HepG2 (cell line): ENCODE results near the gene LUM. TPM values are rescaled to one million over a fixed set of nuclear protein-coding genes. Genes with fewer than 3 reads are reported as not detected.

Experiments
- ATAC-seq: fragments of 200-7000 bp; cut with Tn5 transposase; 3 replicates; pipeline ENCODE4 v1.9.1; 2020; ENCODE audit warnings: mild to moderate bottlenecking, moderate library complexity
- BruUV-seq: library from RNA; stranded (reverse); fragments of 400-500 nt; replicated peaks from 2 replicates; lab custom pipeline; 2021; lab: Mats Ljungman, UMichigan
- CTCF ChIA-PET: fragments of 300-600 bp; formaldehyde crosslinking; extraction: SDS; loops from one replicate; lab custom pipeline; 2021; ENCODE audit warnings: low total read pairs, inconsistent platforms, low intra/inter-chr PET ratio; lab: Yijun Ruan, JAX
- POLR2A ChIA-PET: fragments of 350-600 bp; sonication (Branson Sonifier 250); formaldehyde crosslinking; loops from one replicate; lab custom pipeline; 2020; ENCODE audit warnings: antibody characterized with exemption, inconsistent platforms; lab: Yijun Ruan, JAX
- DNase-seq: peaks from one replicate; pipeline ENCODE4 v3.0.0-alpha.2; 2015; ENCODE audit warnings: low spot score
- FAIRE-seq: peaks from 3 replicates; lab custom pipeline; 2011; peaks lifted over from hg19 to GRCh38; lab: Jason Lieb, UNC
- H2AFZ ChIP-seq: one replicate; pipeline ENCODE4 v1.6.1; 2011; ENCODE audit warnings: low read length, inconsistent platforms
- H3K27ac ChIP-seq: fragments of 300-600 bp; 3 replicates; pipeline ENCODE4 v1.8.0; 2011; ENCODE audit warnings: mixed run types, mild to moderate bottlenecking, mixed read lengths, low read length, inconsistent platforms; ENCODE audit not compliant: insufficient read depth; ENCODE audit errors: extremely low read length
- H3K27me3 ChIP-seq, 2 experiments: fragments of 200-600 bp in 1 of 2; 2 replicates in 1 of 2; 3 replicates in 1 of 2; pipeline versions ENCODE4 v1.6.0 to v1.8.0; 2011; ENCODE audit warnings: low read length in 2 of 2, mild to moderate bottlenecking in 2 of 2, moderate library complexity in 2 of 2, inconsistent platforms in 1 of 2; ENCODE audit not compliant: insufficient read depth in 2 of 2, control insufficient read depth in 1 of 2
- H3K36me3 ChIP-seq, 2 experiments: fragments of 200-600 bp in 1 of 2; replicated peaks in 1 of 2; 2 replicates in 1 of 2; 3 replicates in 1 of 2; pipeline versions ENCODE4 v1.5.1 to v1.8.0; 2011; ENCODE audit warnings: low read length in 2 of 2, inconsistent platforms in 1 of 2; ENCODE audit not compliant: insufficient read depth in 2 of 2, control insufficient read depth in 1 of 2
- H3K4me1 ChIP-seq: 2 replicates; pipeline ENCODE4 v1.5.1; 2012; ENCODE audit warnings: low read length, inconsistent platforms; ENCODE audit not compliant: insufficient read depth
- H3K4me2 ChIP-seq: 2 replicates; pipeline ENCODE4 v1.6.0; 2011; ENCODE audit warnings: low read depth, low read length, inconsistent platforms
- H3K4me3 ChIP-seq, 3 experiments: fragments of 200-600 bp in 1 of 3; sonication (generic), shearing (Covaris generic) in 1 of 3; replicated peaks in 1 of 3; 2 replicates each; pipeline ENCODE4 v1.5.1; 2011 to 2016; ENCODE audit warnings: low read length in 3 of 3, inconsistent platforms in 2 of 3, low read depth in 2 of 3, mild to moderate bottlenecking in 2 of 3, control low read depth in 1 of 3, mixed read lengths in 1 of 3; ENCODE audit not compliant: insufficient read depth in 1 of 3
- H3K79me2 ChIP-seq: one replicate; pipeline ENCODE4 v1.6.1; 2011; ENCODE audit warnings: low read length, inconsistent platforms; ENCODE audit not compliant: insufficient read depth
- H3K9ac ChIP-seq: 2 replicates; pipeline ENCODE4 v1.6.0; 2011; ENCODE audit warnings: mild to moderate bottlenecking, low read depth, low read length, inconsistent platforms; ENCODE audit not compliant: insufficient read depth
- H3K9me3 ChIP-seq: 2 replicates; pipeline ENCODE4 v1.5.1; 2012; ENCODE audit warnings: mild to moderate bottlenecking, low read length
- H4K20me1 ChIP-seq: 2 replicates; pipeline ENCODE4 v1.6.0; 2011; ENCODE audit warnings: inconsistent platforms, mild to moderate bottlenecking, low read length, moderate library complexity; ENCODE audit not compliant: insufficient read depth
- ARNT ChIP-seq: fragments of 450-650 bp; IDR thresholded peaks from 2 replicates; pipeline ENCODE4 v1.6.1; 2017
- CEBPG ChIP-seq: IDR thresholded peaks from 2 replicates; pipeline ENCODE4 v1.6.1; 2016
- NFAT5 ChIP-seq: sonication (generic); formaldehyde crosslinking; IDR thresholded peaks from 2 replicates; pipeline ENCODE4 v1.4.0; 2020; ENCODE audit warnings: missing genetic modification reagents
- NKX3-1 ChIP-seq: sonication (generic); formaldehyde crosslinking; IDR thresholded peaks from 2 replicates; pipeline ENCODE4 v1.5.0; 2020; ENCODE audit warnings: missing genetic modification reagents
- PHF8 ChIP-seq: sonication (generic); formaldehyde crosslinking; IDR thresholded peaks from 2 replicates; pipeline ENCODE4 v1.5.0; 2020; ENCODE audit warnings: missing genetic modification reagents
- PITX1 ChIP-seq: sonication (generic); formaldehyde crosslinking; IDR thresholded peaks from 2 replicates; pipeline ENCODE4 v1.5.1; 2020; ENCODE audit warnings: mild to moderate bottlenecking, missing genetic modification reagents
- SMAD1 ChIP-seq: sonication (generic); formaldehyde crosslinking; IDR thresholded peaks from 2 replicates; pipeline ENCODE4 v1.4.0; 2020; ENCODE audit warnings: missing genetic modification reagents, low read depth, mild to moderate bottlenecking, borderline replicate concordance
- SNAPC5 ChIP-seq: sonication (generic); formaldehyde crosslinking; IDR thresholded peaks from 2 replicates; pipeline ENCODE4 v1.8.1; 2023; ENCODE audit warnings: mild to moderate bottlenecking, missing genetic modification reagents, borderline replicate concordance
- ZNF253 ChIP-seq: sonication (generic); formaldehyde crosslinking; IDR thresholded peaks from 2 replicates; pipeline ENCODE4 v1.8.0; 2022; ENCODE audit warnings: mild to moderate bottlenecking, missing genetic modification reagents, borderline replicate concordance
- ZNF430 ChIP-seq: sonication (generic); formaldehyde crosslinking; IDR thresholded peaks from 2 replicates; pipeline ENCODE4 v1.9.0; 2021; ENCODE audit warnings: mild to moderate bottlenecking, missing genetic modification reagents
- WGBS: methylation state at CpG from one replicate; pipeline ENCODE4 v1.1.6; 2017; ENCODE audit warnings: low lambda C conversion rate; 5-methylcytosine and 5-hydroxymethylcytosine counted together
- in situ Hi-C: cut with HindIII; loops from 2 replicates; pipeline ENCODE4 v1.10.0; 2017; ENCODE audit warnings: low pct_unique_long_range_greater_than_20kb; ENCODE audit not compliant: extremely low pct_ligation_motif_present
- intact Hi-C: fragments of 100-400 bp; cut with micrococcal nuclease; formaldehyde crosslinking; loops from one replicate; pipeline ENCODE4 v1.10.0; 2022; ENCODE audit not compliant: unreplicated experiment
- polyA plus RNA-seq, 8 experiments: library from polyadenylated mRNA; depleted of rRNA in 3 of 8; stranded (reverse) in 7 of 8; unstranded in 1 of 8; fragments of >200 nt; fragmentation: Illumina TruSeq in 4 of 8; extraction: Trizol in 4 of 8; gene quantifications; 2 replicates each; pipeline versions ENCODE4 v1.2.1 to v1.2.3, GENCODE V29; 2011 to 2016; ENCODE audit warnings: low read depth in 4 of 8, missing spikeins in 1 of 8, mixed read lengths in 1 of 8; ENCODE audit not compliant: insufficient read depth in 1 of 8
- total RNA-seq, 5 experiments: library from RNA; depleted of rRNA; stranded (reverse); fragments of >200 nt; fragmentation: Illumina TruSeq; extraction: Trizol; gene quantifications; 2 replicates each; pipeline ENCODE4 v1.2.3, GENCODE V29; 2016; ENCODE audit warnings: low read depth in 1 of 5
- TF ChIP-seq, protein P1 (sequence below): sonication (generic); formaldehyde crosslinking; IDR thresholded peaks from 2 replicates; pipeline ENCODE4 v1.4.0; 2020; ENCODE audit warnings: mild to moderate bottlenecking, missing genetic modification reagents
- TF ChIP-seq, protein P2 (sequence below): sonication (generic); formaldehyde crosslinking; IDR thresholded peaks from 2 replicates; pipeline ENCODE4 v1.5.0; 2020; ENCODE audit warnings: mild to moderate bottlenecking, missing genetic modification reagents

Gene LUM
- total and polyA plus RNA-seq, 2 of the 13 experiments (the other 11 are each of a cell fraction or from before 2014, with no cell fraction given) = not detected

- Histone ChIP-seq H3K4me1 (no peaks in the 10 kb centered on the region), H3K79me2 (no peaks in the 10 kb centered on the region), H3K4me3 (no peak overlapping the region), H3K36me3 (no peaks in the 10 kb centered on the region), H3K9ac (no peak overlapping the region), H3K9me3 (no peaks in the 10 kb centered on the region), H3K27ac (no peak overlapping the region), H3K4me2 (no peak overlapping the region), H3K27me3 (no peaks in the 10 kb centered on the region), H4K20me1 (no peaks in the 10 kb centered on the region)
- no peak for FAIRE-seq
- intact Hi-C loops = no loop called here
- 0% methylated on average over 1 of the region's 1 CpG for WGBS
- no peak for ATAC-seq
- no TSS peak for BruUV-seq
- no peak for DNase-seq
- no peak for TF ChIP-seq NKX3-1 (CRISPR knock-in tag)
- no peak for TF ChIP-seq ARNT
- TF ChIP-seq ZNF430 = no peak
- TF ChIP-seq, protein P1, sequence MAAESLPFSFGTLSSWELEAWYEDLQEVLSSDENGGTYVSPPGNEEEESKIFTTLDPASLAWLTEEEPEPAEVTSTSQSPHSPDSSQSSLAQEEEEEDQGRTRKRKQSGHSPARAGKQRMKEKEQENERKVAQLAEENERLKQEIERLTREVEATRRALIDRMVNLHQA (CRISPR knock-in tag) = no peak
- TF ChIP-seq PHF8 (CRISPR knock-in tag) = no peak
- TF ChIP-seq SNAPC5 (CRISPR knock-in tag) = no peak
- TF ChIP-seq NFAT5 = no peak
- TF ChIP-seq ZNF253 (CRISPR knock-in tag) = no peak
- TF ChIP-seq SMAD1 = no peak
- TF ChIP-seq CEBPG (CRISPR knock-in tag) = no peak
- no peak for TF ChIP-seq PITX1
- TF ChIP-seq, protein P2, sequence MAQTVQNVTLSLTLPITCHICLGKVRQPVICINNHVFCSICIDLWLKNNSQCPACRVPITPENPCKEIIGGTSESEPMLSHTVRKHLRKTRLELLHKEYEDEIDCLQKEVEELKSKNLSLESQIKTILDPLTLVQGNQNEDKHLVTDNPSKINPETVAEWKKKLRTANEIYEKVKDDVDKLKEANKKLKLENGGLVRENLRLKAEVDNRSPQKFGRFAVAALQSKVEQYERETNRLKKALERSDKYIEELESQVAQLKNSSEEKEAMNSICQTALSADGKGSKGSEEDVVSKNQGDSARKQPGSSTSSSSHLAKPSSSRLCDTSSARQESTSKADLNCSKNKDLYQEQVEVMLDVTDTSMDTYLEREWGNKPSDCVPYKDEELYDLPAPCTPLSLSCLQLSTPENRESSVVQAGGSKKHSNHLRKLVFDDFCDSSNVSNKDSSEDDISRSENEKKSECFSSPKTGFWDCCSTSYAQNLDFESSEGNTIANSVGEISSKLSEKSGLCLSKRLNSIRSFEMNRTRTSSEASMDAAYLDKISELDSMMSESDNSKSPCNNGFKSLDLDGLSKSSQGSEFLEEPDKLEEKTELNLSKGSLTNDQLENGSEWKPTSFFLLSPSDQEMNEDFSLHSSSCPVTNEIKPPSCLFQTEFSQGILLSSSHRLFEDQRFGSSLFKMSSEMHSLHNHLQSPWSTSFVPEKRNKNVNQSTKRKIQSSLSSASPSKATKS (CRISPR knock-in tag) = no peak
- TF ChIP-seq, all 625 proteins: peak for 0
- in situ Hi-C loops = no loop called here
- H2AFZ ChIP-seq = no peak overlapping the region
- CTCF ChIA-PET = no interaction called here
- POLR2A ChIA-PET = no interaction called here
Observed at GRCh38 chr12:91055976-91056375, 55.3 kb downstream of the LUM start.
